ENCODE measurements around the gene SLA2. TPM values are rescaled to one million over a fixed set of nuclear protein-coding genes. Genes with fewer than 3 reads are reported as not detected.
"Not testable (repeated sequence)": the region's sequence is repeated elsewhere in the genome, so short reads cannot be mapped to it uniquely, and the experiment has no call there.

The SLA2 gene
- total RNA-seq, 2 experiments from 2014 or later: 109 to 140 TPM

DNA sequence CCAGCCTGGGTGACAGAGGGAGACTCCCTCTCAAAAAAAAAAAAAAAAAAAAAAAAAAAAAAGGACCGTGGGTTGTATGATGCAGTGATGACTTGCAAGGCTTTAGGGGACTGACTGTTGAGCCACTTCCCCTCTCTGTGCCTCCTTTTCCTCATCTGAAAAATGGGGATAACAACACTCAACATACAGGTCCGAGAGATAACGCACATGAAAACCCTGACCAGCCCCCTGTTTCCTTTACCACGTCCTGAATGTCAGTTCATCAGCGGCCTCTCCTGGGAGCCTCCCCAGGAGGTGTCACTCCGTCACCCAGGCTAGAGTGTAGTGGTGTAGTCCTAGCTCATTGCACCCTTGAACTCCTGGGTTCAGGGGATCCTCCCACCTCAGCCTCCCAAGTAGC, 3.9 kb downstream of the SLA2 start:
- CTCF ChIA-PET: interaction anchor here (0.8 to 5.4 kb wide), 3 partner anchors 29 to 104 kb away, joined by 3 to 32 read pairs (median 4); partner anchors contain the start of gene RAB5IF
- H3K27ac Mint-ChIP-seq: peak overlapping the region; percentile 98
- H3K36me3 Mint-ChIP-seq: peaks cover 73% of the 10 kb centered on the region

DNA sequence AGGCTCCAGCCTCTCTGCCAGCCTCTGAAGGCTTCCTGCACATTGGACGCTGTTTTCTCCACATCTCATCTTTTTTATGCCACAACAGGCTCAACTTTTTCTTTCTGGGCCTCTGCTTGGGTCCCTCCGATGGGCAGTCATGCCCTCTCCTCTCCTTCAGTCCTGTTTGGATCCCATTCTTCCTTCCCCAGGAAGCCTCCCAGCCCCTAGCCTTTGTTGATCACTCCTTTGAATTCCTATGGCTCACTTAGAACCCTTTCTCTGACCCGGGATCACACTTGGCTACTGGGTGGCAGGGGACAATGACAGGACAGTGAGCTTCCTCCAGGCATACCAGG, 4.5 kb downstream of the SLA2 start:
- peaks cover 47% of the 10 kb centered on the region for H3K4me1 Mint-ChIP-seq
- peak overlapping the region; percentile 98 for H3K27ac Mint-ChIP-seq
- CTCF ChIA-PET: interaction anchor here (0.8 to 5.4 kb wide), 2 partner anchors 28 to 36 kb away, joined by 3 to 32 read pairs; partner anchors contain the start of gene RAB5IF
- ATAC-seq: no peak
- H3K27me3 Mint-ChIP-seq: no peaks in the 10 kb centered on the region
- no peaks in the 10 kb centered on the region for H3K9me3 Mint-ChIP-seq (ENCODE audit: low read depth)
- no peak overlapping the region for H3K4me3 Mint-ChIP-seq
- peaks cover 76% of the 10 kb centered on the region for H3K36me3 Mint-ChIP-seq
- no peak for DNase-seq

More for the DNA sequence above, 3.9 kb downstream of the SLA2 start:
- Mint-ChIP-seq H3K4me1 (peaks cover 51% of the 10 kb centered on the region), H3K4me3 (peak overlapping the region; percentile 96), H3K27me3 (no peaks in the 10 kb centered on the region), H3K9me3 (ENCODE audit: low read depth) (no peaks in the 10 kb centered on the region)
- no peak for ATAC-seq
- no peak for DNase-seq

DNA sequence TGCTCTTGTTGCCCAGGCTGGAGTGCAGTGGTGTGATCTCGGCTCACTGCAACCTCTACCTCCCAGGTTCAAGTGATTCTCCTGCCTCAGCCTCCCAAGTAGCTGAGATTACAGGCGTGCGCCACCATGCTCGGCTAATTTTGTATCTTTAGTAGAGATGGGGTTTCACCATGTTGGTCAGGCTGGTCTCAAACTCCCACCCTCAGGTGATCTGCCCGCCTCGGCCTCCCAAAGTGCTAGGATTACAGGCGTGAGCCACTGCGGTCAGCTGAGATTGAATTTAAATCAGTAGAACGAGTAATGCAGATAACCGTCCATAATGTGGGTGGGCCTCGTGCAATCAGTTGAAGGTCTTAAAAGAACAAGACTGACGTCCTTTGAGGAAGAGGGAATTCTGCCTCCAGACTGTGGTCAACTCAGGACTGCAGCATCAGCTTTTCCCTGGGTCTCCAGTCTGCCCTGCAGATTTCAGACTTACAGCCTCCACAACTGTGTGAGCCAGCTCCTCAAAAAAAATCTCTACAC, 7.1 kb downstream of the SLA2 start:
- not testable (repeated sequence) for H3K9me3 Mint-ChIP-seq (ENCODE audit: low read depth); DNase-seq; H3K27ac Mint-ChIP-seq; H3K4me3 Mint-ChIP-seq; ATAC-seq; H3K27me3 Mint-ChIP-seq
- CTCF ChIA-PET: interaction anchor here (1.5 kb wide), 1 partner anchor 13 kb away, joined by 3 read pairs; no protein-coding TSS in a partner anchor
- Mint-ChIP-seq H3K4me1 (peaks cover 49% of the 10 kb centered on the region), H3K36me3 (peaks cover 72% of the 10 kb centered on the region)

GRCh38 chr20:36634342-36634741, 11.7 kb downstream of the SLA2 start:
- H3K36me3 Mint-ChIP-seq: peaks cover 64% of the 10 kb centered on the region
- CTCF ChIA-PET: no interaction called here

DNA sequence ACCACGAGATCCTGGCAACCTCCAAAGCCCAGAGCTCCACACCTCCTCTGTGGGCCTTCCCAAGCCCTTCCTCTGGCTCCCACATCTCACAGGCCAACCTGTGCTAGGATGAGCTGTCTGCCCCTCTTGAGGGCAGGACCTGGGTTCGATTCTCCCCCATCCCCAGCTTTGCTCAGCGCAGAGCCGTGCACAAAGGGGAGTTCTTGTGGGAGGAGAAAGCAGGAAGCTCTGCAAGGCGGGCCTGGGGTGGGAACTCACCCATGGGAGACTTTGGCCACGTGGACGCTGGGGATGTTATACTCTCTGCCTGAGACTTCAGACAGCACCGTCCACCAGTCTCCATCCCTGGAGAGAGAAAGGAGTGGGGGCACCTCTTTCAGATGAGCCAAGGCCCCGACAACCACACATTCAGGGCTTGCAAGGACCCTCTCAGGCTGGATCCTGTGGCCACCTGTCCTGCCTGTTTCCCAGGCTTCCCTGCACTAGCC, 12.7 kb downstream of the SLA2 start:
- peaks cover 57% of the 10 kb centered on the region for H3K36me3 Mint-ChIP-seq
- H3K9me3 Mint-ChIP-seq (ENCODE audit: low read depth): no peaks in the 10 kb centered on the region
- CTCF ChIA-PET: interaction anchor here (1.6 kb wide), 1 partner anchor 11 kb away, joined by 10 read pairs; no protein-coding TSS in a partner anchor
- no peak overlapping the region for H3K4me3 Mint-ChIP-seq
- peaks cover 57% of the 10 kb centered on the region for H3K4me1 Mint-ChIP-seq
- H3K27me3 Mint-ChIP-seq: no peaks in the 10 kb centered on the region
- DNase-seq (no peak), ATAC-seq (no peak)
- H3K27ac Mint-ChIP-seq: peak overlapping the region; percentile 43

More at GRCh38 chr20:36634342-36634741, 11.7 kb downstream of the SLA2 start:
- Mint-ChIP-seq H3K4me3 (no peak overlapping the region), H3K27me3 (no peaks in the 10 kb centered on the region), H3K9me3 (ENCODE audit: low read depth) (no peaks in the 10 kb centered on the region), H3K4me1 (peaks cover 56% of the 10 kb centered on the region), H3K27ac (peak overlapping the region; percentile 73)
- DNase-seq: no peak
- ATAC-seq: no peak

DNA sequence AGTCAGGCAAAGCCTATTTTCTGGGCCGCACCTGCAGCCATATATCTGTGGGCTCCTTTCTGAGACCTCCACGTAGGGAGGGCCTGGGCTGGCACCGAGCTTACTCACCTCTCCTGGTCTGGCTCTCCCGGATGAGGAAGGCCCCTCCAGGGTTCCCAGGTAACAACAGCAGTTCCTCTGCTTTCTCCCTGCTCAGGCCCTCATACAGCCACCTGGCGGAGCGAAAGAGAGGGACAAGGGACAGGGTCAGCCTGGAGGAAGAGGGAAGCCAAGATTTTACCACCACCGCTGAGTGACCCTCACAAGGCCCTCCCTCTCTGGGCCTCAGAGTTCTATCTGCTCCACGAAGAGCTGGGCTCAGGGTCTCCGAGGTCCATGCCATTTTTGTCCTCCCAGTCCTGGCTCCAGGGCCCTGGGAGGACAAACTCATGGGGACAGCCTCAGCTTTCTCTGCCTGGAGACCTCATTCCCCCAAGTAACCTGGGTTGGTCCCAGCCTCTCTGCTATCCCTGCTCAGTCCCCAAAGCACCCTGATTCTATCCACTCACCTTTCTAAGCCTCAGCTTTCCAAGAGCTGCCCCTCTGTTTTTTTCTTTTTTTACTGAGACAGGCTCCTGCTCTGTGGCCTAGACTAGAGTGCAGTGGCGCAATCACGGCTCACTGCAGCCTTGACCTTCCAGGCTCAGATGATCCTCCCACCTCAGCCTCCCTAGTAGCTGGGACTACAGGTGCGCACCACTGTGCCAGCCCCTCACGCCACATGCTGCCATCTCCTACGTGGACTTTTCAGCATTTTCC, 13.3 kb downstream of the SLA2 start:
- no peak for ATAC-seq

GRCh38 chr20:36632147-36632486, 13.9 kb downstream of the SLA2 start:
- Mint-ChIP-seq H3K27ac (peak overlapping the region; percentile 96), H3K4me3 (no peak overlapping the region), H3K36me3 (peaks cover 62% of the 10 kb centered on the region), H3K4me1 (peaks cover 67% of the 10 kb centered on the region), H3K27me3 (no peaks in the 10 kb centered on the region), H3K9me3 (ENCODE audit: low read depth) (no peaks in the 10 kb centered on the region)
- ATAC-seq (no peak), DNase-seq (no peak)
- CTCF ChIA-PET: interaction anchor here (1.6 kb wide), 1 partner anchor 12 kb away, joined by 10 read pairs; no protein-coding TSS in a partner anchor

More for the DNA sequence above, 13.3 kb downstream of the SLA2 start:
- Mint-ChIP-seq H3K9me3 (ENCODE audit: low read depth) (no peaks in the 10 kb centered on the region), H3K4me1 (peaks cover 62% of the 10 kb centered on the region), H3K27me3 (no peaks in the 10 kb centered on the region), H3K27ac (peak overlapping the region; percentile 96), H3K36me3 (peaks cover 58% of the 10 kb centered on the region), H3K4me3 (no peak overlapping the region)
- CTCF ChIA-PET: interaction anchor here (1.6 kb wide), 1 partner anchor 12 kb away, joined by 10 read pairs; no protein-coding TSS in a partner anchor
- DNase-seq: no peak

GRCh38 chr20:36631646-36632045, 14.3 kb downstream of the SLA2 start:
- CTCF ChIA-PET: interaction anchor here (1.1 to 1.6 kb wide), 2 partner anchors 13 to 177 kb away, joined by 3 to 10 read pairs; no protein-coding TSS in a partner anchor
- no peak overlapping the region for H3K4me3 Mint-ChIP-seq
- ATAC-seq: no peak
- no peaks in the 10 kb centered on the region for H3K9me3 Mint-ChIP-seq (ENCODE audit: low read depth)
- DNase-seq: no peak
- peak overlapping the region; percentile 96 for H3K27ac Mint-ChIP-seq
- H3K36me3 Mint-ChIP-seq: peaks cover 63% of the 10 kb centered on the region
- H3K27me3 Mint-ChIP-seq: no peaks in the 10 kb centered on the region
- H3K4me1 Mint-ChIP-seq: peaks cover 69% of the 10 kb centered on the region

DNA sequence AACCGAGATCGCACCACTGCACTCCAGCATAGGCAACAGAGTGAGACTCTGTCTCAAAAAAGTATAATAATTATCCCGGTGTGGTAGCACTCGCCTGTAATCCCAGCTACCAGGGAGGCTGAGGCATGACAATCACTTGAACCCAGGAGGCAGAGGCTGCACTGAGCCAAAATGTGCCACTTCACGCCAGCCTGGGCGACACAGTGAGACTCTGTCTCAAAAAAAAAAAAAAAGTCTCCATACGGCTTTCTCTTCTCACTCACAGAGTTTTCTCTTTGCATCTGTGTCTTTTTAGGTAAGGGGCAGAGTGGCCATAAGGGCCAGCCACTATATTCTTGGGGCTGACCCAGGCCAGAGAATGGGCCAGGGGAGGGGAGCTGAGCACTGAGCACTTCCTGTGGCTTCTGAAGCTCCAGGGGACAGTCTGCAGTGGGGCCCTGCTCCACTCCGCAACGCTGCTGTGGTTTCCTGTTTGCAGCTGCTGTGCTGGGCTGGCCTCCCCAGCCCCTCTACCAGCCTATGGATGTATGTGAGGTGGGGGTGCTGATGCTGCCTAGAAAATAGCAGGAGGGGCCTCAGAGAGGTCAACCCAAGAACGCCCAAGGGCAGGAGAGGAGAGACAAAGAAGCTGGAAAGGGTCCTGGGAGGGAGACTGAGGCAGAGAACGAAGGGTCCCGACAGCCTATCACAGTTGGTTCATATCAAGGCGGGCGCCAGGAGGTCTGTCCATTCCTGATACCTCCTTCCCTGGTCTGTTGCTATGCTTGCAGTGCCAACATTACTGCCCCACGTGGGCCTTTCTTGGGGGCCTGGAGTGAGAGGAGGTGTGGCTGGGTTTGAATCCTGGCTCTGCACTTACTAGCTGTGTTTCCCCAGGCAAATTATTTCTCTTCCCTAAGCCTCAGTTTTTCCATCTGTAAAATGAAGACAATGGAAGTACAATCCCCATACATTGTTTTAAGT, 16.0 kb downstream of the SLA2 start:
- peaks cover 61% of the 10 kb centered on the region for H3K36me3 Mint-ChIP-seq
- no peaks in the 10 kb centered on the region for H3K27me3 Mint-ChIP-seq
- H3K4me3 Mint-ChIP-seq: peak overlapping the region; percentile 64
- CTCF ChIA-PET: interaction anchor here (0.6 to 5.5 kb wide), 16 partner anchors 16 to 179 kb away, joined by 3 to 22 read pairs (median 3); partner anchors contain the start of genes DSN1, RAB5IF, SLA2 and TGIF2
- H3K9me3 Mint-ChIP-seq (ENCODE audit: low read depth): no peaks in the 10 kb centered on the region
- peak overlapping the region; percentile 96 for H3K27ac Mint-ChIP-seq
- ATAC-seq (peak; percentile 89), DNase-seq (peak; percentile 83)
- peaks cover 64% of the 10 kb centered on the region for H3K4me1 Mint-ChIP-seq

- H3K4me1 Mint-ChIP-seq: peaks cover 68% of the 10 kb centered on the region
These were observed 17.9 kb downstream of the SLA2 start for GRCh38 chr20:36628076-36628475.

GRCh38 chr20:36624944-36625324, 21.1 kb downstream of the SLA2 start:
- Mint-ChIP-seq H3K27ac (no peak overlapping the region), H3K9me3 (ENCODE audit: low read depth) (no peaks in the 10 kb centered on the region), H3K4me1 (peaks cover 49% of the 10 kb centered on the region), H3K4me3 (no peak overlapping the region), H3K27me3 (no peaks in the 10 kb centered on the region), H3K36me3 (peaks cover 62% of the 10 kb centered on the region)
- no peak for ATAC-seq
- DNase-seq: no peak
- CTCF ChIA-PET: interaction anchor here (0.9 to 2.5 kb wide), 3 partner anchors 12 to 133 kb away, joined by 3 to 11 read pairs (median 4); no protein-coding TSS in a partner anchor

More at GRCh38 chr20:36628076-36628475, 17.9 kb downstream of the SLA2 start:
- ATAC-seq (peak; percentile 62), DNase-seq (peak; percentile 75)
- Mint-ChIP-seq H3K36me3 (peaks cover 70% of the 10 kb centered on the region), H3K27ac (peak overlapping the region; percentile 83), H3K27me3 (no peaks in the 10 kb centered on the region), H3K9me3 (ENCODE audit: low read depth) (no peaks in the 10 kb centered on the region), H3K4me3 (no peak overlapping the region)
- CTCF ChIA-PET: interaction anchor here (1.2 to 5.5 kb wide), 2 partner anchors 17 to 23 kb away, joined by 5 to 22 read pairs; partner anchors contain the start of gene RAB5IF

DNA sequence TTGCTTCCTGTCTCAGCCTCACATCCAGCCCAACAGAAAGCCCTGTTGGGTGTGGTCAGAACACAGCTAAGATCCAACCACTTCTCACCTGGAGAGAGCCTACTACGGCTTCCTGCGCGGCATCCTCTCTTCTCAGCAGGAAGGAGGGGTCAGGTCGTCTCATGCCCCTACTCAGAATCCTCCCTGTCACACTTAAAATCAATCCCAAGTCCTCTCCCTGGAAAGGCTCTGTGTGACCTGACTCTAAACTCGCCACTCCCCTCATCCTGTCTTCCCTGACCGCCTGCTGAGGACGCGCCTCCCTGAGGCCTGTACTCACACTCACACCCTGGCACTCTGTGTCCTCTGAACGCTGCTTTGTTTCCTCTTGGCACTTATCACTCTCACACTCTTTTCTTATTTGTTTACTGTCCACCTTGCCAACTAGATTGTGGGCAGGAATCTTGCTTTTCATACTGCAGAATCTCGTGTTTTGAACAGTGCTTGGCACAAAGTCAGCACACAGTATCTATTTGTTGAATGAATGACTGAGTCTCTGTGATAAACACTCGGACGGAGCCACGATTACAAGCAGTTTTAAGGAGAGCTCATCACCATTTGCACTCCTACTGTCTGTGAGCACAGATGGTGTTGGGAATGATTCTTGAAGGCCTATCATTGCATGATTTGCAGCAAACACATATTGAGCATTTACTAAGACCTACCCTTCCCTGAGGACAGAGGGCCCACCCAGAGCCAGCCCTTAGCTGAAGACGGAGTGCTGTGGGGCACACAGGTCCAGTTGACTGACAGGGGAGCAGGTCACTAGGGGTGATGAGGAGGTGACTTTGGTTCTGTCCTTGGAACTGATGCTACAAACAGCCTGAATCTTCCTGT, 21.7 kb downstream of the SLA2 start:
- H3K9me3 Mint-ChIP-seq (ENCODE audit: low read depth): no peaks in the 10 kb centered on the region
- no peaks in the 10 kb centered on the region for H3K27me3 Mint-ChIP-seq
- ATAC-seq: no peak
- no peak for DNase-seq
- H3K4me1 Mint-ChIP-seq: peaks cover 43% of the 10 kb centered on the region
- peaks cover 59% of the 10 kb centered on the region for H3K36me3 Mint-ChIP-seq
- CTCF ChIA-PET: interaction anchor here (0.8 to 2.5 kb wide), 5 partner anchors 11 to 150 kb away, joined by 3 to 11 read pairs (median 4); partner anchors contain the start of gene DSN1
- peak overlapping the region; percentile 48 for H3K27ac Mint-ChIP-seq
- no peak overlapping the region for H3K4me3 Mint-ChIP-seq

Measured in activated CD8-positive, alpha-beta memory T cell treated with anti-CD3 and anti-CD28 coated beads, Interleukin-2, amount 10 ng/mL, durations not matched to agents 7 days and 5 days (primary cell).